Cardiac muscle cell (in vitro differentiated cells and primary cell): Measurements from ENCODE around the gene TTC6. TPM values are rescaled to one million over a fixed set of nuclear protein-coding genes. Genes with fewer than 3 reads are reported as not detected.

ENCODE experiments used
- DNase-seq, 2 donors: peaks; one replicate each; pipeline versions ENCODE4 v3.0.0 to v3.0.0-alpha.2; 2010 to 2017; ENCODE audit warnings: low read depth in 1 of 2, low spot score in 1 of 2
- H3K27ac ChIP-seq: fragments of 200-600 bp; sonication (generic); 2 replicates; pipeline ENCODE4 v1.5.1; 2016
- H3K27me3 ChIP-seq: fragments of 200-600 bp; sonication (generic); 2 replicates; pipeline ENCODE4 v1.6.0; 2016; ENCODE audit warnings: control low read depth
- H3K36me3 ChIP-seq: fragments of 200-600 bp; sonication (generic); 2 replicates; pipeline ENCODE4 v1.5.1; 2016; ENCODE audit warnings: control low read depth
- H3K4me1 ChIP-seq: fragments of 200-600 bp; sonication (generic); 2 replicates; pipeline ENCODE4 v1.8.1; 2017; ENCODE audit warnings: low read depth, mild to moderate bottlenecking, mixed run types
- H3K4me3 ChIP-seq: fragments of 200-600 bp; sonication (generic); 2 replicates; pipeline ENCODE4 v1.5.1; 2016; ENCODE audit warnings: mild to moderate bottlenecking
- H3K9me3 ChIP-seq: fragments of 200-600 bp; sonication (generic); 2 replicates; pipeline ENCODE4 v1.5.1; 2017; ENCODE audit warnings: low read depth, mild to moderate bottlenecking, control low read depth
- CTCF ChIP-seq: IDR thresholded peaks from 2 replicates; pipeline ENCODE4 v1.5.1; 2012; ENCODE audit warnings: low read depth, mild to moderate bottlenecking, low read length
- polyA plus RNA-seq: library from polyadenylated mRNA; unstranded; fragments of >200 nt; fragmentation: Nextera tagmentation; extraction: Ambion mirVana; gene quantifications from 2 replicates; pipeline ENCODE4 v1.2.1, GENCODE V29; 2016
- total RNA-seq: library from RNA; depleted of rRNA; stranded (reverse); fragments of >200 nt; gene quantifications from 2 replicates; pipeline ENCODE4 v1.2.3, GENCODE V29; 2016

TTC6 gene
- total and polyA plus RNA-seq, 2 experiments from 2014 or later = not detected

GRCh38 chr14:37610945-37611523 lies 15.6 kb downstream of the TTC6 start:
- no peak overlapping the region for H3K4me3 ChIP-seq
- TF ChIP-seq CTCF = no peak
- no peak for DNase-seq
- no peaks in the 10 kb centered on the region for H3K9me3 ChIP-seq
- no peaks in the 10 kb centered on the region for H3K36me3 ChIP-seq
- no peaks in the 10 kb centered on the region for H3K4me1 ChIP-seq
- H3K27ac ChIP-seq = no peak overlapping the region
- H3K27me3 ChIP-seq = peaks cover 63% of the 10 kb centered on the region

GRCh38 chr14:37615582-37616289 lies 20.3 kb downstream of the TTC6 start:
- DNase-seq = no peak
- peaks cover 27% of the 10 kb centered on the region for H3K27me3 ChIP-seq
- H3K4me3 ChIP-seq = no peak overlapping the region
- H3K4me1 ChIP-seq = no peaks in the 10 kb centered on the region
- TF ChIP-seq CTCF = no peak
- H3K27ac ChIP-seq = no peak overlapping the region
- H3K9me3 ChIP-seq = no peaks in the 10 kb centered on the region
- no peaks in the 10 kb centered on the region for H3K36me3 ChIP-seq

GRCh38 chr14:37616853-37617252 lies 21.4 kb downstream of the TTC6 start:
- no peaks in the 10 kb centered on the region for H3K4me1 ChIP-seq
- H3K9me3 ChIP-seq = no peaks in the 10 kb centered on the region
- no peaks in the 10 kb centered on the region for H3K36me3 ChIP-seq
- no peak for DNase-seq
- H3K27me3 ChIP-seq = peaks cover 27% of the 10 kb centered on the region
- TF ChIP-seq CTCF = no peak
- H3K27ac ChIP-seq = no peak overlapping the region
- no peak overlapping the region for H3K4me3 ChIP-seq

- Histone ChIP-seq H3K36me3 (no peaks in the 10 kb centered on the region), H3K27me3 (peaks cover 33% of the 10 kb centered on the region), H3K9me3 (no peaks in the 10 kb centered on the region), H3K4me3 (no peak overlapping the region), H3K4me1 (no peaks in the 10 kb centered on the region), H3K27ac (no peak overlapping the region)
- no peak for TF ChIP-seq CTCF
- no peak for DNase-seq
Measured at GRCh38 chr14:37617864-37618365, 22.5 kb downstream of the TTC6 start.

GRCh38 chr14:37618498-37619028 lies 23.1 kb downstream of the TTC6 start:
- Histone ChIP-seq H3K4me3 (no peak overlapping the region), H3K36me3 (no peaks in the 10 kb centered on the region), H3K27me3 (peaks cover 39% of the 10 kb centered on the region), H3K9me3 (no peaks in the 10 kb centered on the region), H3K4me1 (no peaks in the 10 kb centered on the region), H3K27ac (no peak overlapping the region)
- no peak for DNase-seq
- TF ChIP-seq CTCF = no peak
